Stimulated activated naive CD8-positive, alpha-beta T cell treated with anti-CD3 and anti-CD28 coated beads, Interleukin-15, amount 100 ng/mL, for 72 hours (primary cell): ENCODE data around the gene CALHM3.

Experiments
- ATAC-seq: fragments of 150-1000 bp; cut with Tn5 transposase; 2 replicates; pipeline ENCODE4 v1.10.0; 2021; ENCODE audit warnings: mild to moderate bottlenecking, moderate library complexity
- DNase-seq, 2 donors: peaks; one replicate each; pipeline ENCODE4 v3.0.0; 2021 to 2022
- H3K27ac Mint-ChIP-seq, 2 donors: one replicate each; pipeline ENCODE4 v1.8.0; 2022; ENCODE audit warnings: mild to moderate bottlenecking in 2 of 2, mixed read lengths in 2 of 2, moderate library complexity in 2 of 2
- H3K27me3 Mint-ChIP-seq: one replicate; pipeline ENCODE4 v1.8.0; 2022; ENCODE audit warnings: mixed read lengths
- H3K4me1 Mint-ChIP-seq: one replicate; pipeline ENCODE4 v1.8.0; 2022; ENCODE audit warnings: mild to moderate bottlenecking, mixed read lengths
- H3K4me3 Mint-ChIP-seq, 2 donors: one replicate each; pipeline ENCODE4 v1.8.0; 2022; ENCODE audit warnings: mild to moderate bottlenecking in 2 of 2, mixed read lengths in 2 of 2, moderate library complexity in 1 of 2
- H3K9me3 Mint-ChIP-seq, 2 donors: one replicate each; pipeline ENCODE4 v1.8.0; 2022; ENCODE audit warnings: mixed read lengths in 2 of 2

CALHM3 gene

DNA sequence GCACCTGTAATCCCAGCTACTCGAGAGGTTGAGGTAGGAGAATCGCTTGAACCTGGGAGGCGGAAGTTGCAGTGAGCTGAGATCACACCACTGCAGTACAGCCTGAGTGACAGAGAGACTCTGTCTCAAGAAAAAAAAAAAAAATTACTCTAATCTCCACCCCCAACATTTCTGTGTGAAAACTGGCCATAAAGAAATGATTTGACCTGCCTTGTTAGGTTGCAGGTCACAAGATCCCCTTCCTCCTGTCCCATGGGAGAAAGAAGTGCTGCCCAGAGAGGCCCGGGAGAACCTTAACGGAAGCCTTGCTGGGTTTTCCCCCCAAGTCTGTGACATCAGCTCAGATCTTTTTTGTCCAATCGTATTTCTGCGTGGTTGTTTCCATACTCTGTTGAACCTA is 11.6 kb downstream of the CALHM3 start:
- no peak for ATAC-seq
- H3K9me3 Mint-ChIP-seq = no peaks in the 10 kb centered on the region
- H3K4me3 Mint-ChIP-seq = no peak overlapping the region
- peaks cover 37% of the 10 kb centered on the region for H3K4me1 Mint-ChIP-seq
- no peaks in the 10 kb centered on the region for H3K27me3 Mint-ChIP-seq
- DNase-seq = no peak
- peak overlapping the region in 1 of 2 donors; percentile 88 for H3K27ac Mint-ChIP-seq

DNA sequence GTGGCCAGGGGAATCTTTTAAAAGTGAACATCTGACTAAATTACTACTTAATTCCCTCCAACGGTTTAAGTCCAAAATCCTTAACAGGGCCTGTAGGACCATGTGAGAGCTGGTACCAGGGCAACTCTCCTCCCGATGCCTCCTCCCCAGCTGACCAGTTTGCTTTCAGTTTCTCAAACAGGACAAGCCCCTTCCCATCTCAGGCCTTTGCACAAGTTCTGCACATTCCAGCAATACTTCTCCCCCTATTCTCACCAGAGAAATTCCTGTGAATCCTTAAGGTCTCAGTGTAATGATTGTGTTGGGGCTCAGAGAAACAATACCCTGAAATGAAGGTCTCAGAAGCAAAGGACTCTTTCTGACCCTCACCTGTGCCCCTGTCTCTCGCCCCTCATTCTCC is 12.3 kb downstream of the CALHM3 start:
- peaks cover 30% of the 10 kb centered on the region for H3K4me1 Mint-ChIP-seq
- no peaks in the 10 kb centered on the region for H3K27me3 Mint-ChIP-seq
- peak overlapping the region; percentile 27 to 79 for H3K27ac Mint-ChIP-seq
- DNase-seq = no peak
- no peak for ATAC-seq
- no peak overlapping the region for H3K4me3 Mint-ChIP-seq
- no peaks in the 10 kb centered on the region for H3K9me3 Mint-ChIP-seq

DNA sequence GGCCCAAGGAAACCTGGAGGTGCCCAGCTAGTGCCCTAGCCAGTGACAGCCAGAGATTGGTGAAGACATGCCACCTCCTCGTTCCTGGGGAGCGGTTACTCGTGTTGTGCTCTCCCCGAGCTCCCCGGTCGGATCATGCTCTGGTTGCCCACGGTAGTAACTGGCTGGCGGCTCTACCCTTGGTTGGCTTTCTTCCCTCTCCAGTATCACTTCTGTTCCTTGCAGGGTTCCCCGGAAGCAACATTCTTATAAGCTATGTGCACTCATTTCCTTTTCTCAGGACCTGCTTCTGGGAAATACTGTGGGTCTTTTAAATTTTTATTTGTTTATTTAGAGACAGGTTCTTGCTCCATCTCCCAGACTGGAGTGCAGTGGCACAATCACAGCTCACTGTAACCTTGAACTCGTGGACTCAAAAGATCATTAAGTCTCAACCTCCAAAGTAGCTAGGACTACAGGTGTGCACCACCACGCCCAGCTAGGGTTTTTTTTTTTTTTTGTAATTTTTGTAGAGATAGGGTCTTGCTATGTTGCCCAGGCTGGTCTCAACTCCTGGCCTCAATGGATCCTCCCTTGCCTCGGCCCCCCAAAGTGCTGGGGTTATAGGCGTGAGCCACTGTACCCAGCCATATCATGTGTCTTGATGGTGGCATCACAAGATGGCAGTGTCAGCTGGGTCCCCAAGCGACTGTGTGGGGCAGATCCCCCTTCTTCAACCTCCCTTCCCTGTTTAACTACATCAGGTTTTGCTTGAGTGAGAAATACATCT is 13.4 kb downstream of the CALHM3 start:
- no peak for ATAC-seq
- peaks cover 20% of the 10 kb centered on the region for H3K4me1 Mint-ChIP-seq
- no peak overlapping the region for H3K27ac Mint-ChIP-seq
- DNase-seq = no peak
- no peak overlapping the region for H3K4me3 Mint-ChIP-seq
- no peaks in the 10 kb centered on the region for H3K9me3 Mint-ChIP-seq
- H3K27me3 Mint-ChIP-seq = no peaks in the 10 kb centered on the region

DNA sequence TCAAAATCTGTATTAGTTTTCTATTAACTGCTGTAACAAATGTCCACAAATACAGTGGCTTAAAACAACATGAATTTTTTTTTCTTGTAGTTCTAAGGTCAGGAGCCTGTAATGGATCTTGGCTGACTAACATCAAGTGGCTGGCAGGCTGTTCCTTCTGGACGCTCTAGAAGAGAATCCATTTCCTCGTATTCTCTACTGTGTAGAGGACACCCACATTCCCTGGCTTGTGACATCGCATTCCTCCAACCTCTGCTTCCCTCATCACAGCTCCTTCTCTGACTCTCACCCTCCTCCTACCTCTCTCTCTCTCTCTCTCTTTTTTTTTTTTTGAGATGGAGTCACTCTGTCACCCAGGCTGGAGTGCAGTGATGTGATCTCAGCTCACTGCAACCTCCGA is 15.5 kb downstream of the CALHM3 start:
- H3K4me3 Mint-ChIP-seq = no peak overlapping the region
- no peak for ATAC-seq
- DNase-seq = no peak
- H3K27me3 Mint-ChIP-seq = no peaks in the 10 kb centered on the region
- no peaks in the 10 kb centered on the region for H3K9me3 Mint-ChIP-seq
- H3K4me1 Mint-ChIP-seq = peaks cover 30% of the 10 kb centered on the region
- no peak overlapping the region for H3K27ac Mint-ChIP-seq

DNA sequence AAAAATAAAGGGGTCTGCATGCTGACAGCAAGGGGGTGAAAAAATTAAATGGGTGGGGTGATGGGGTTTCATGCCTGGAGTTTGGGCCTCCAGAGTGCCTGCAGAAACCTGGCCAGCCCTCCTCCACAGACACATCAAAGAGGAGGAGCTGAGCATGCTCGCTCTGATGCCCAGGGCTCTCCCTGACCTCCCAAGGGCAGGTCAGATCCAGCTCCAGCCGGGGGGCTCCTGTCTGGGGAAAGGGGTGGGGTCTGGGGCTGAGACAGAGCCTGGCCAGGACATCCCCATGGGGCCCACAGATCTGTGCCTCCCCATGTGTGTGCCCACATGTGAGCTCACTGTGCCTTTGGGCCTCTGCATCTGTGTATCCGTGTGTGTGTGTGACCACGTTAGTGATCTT is 19.4 kb downstream of the CALHM3 start:
- DNase-seq = no peak
- Mint-ChIP-seq H3K27me3 (no peaks in the 10 kb centered on the region), H3K4me1 (peaks cover 20% of the 10 kb centered on the region), H3K27ac (no peak overlapping the region), H3K4me3 (no peak overlapping the region), H3K9me3 (no peaks in the 10 kb centered on the region)
- ATAC-seq = no peak

DNA sequence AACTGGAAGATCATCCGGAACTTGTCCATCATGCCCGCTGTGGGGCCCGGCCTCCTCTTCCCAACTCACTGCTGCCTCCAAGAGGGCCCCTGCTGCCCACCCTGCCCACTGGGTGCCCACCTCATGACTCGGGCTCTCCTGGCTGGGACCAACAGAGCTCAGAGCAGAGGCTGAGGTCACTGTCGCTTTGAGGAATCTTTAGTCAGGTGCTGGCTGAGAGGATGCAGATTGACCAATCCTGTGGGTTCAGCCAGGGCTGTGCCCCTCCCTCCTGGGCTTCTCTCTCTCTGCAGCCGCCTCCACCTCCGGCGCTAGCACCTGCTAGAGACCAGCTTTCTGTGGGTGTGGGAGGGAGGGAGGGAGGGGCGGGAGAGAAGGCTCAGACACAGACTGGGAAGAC is 20.3 kb downstream of the CALHM3 start, which contains the start of gene CALHM1:
CALHM1 (minus strand) TSS at position 181 of the 400 bp plus-strand sequence; CDS start at position 32, 149 bp downstream.
- peaks cover 22% of the 10 kb centered on the region for H3K4me1 Mint-ChIP-seq
- no peak for DNase-seq
- ATAC-seq = peak; percentile 33
- H3K27me3 Mint-ChIP-seq = no peaks in the 10 kb centered on the region
- H3K4me3 Mint-ChIP-seq = no peak within 1 kb of the TSS
- H3K9me3 Mint-ChIP-seq = no peaks in the 10 kb centered on the region
- H3K27ac Mint-ChIP-seq = peak within 1 kb of the TSS in 1 of 2 donors; percentile 57

DNA sequence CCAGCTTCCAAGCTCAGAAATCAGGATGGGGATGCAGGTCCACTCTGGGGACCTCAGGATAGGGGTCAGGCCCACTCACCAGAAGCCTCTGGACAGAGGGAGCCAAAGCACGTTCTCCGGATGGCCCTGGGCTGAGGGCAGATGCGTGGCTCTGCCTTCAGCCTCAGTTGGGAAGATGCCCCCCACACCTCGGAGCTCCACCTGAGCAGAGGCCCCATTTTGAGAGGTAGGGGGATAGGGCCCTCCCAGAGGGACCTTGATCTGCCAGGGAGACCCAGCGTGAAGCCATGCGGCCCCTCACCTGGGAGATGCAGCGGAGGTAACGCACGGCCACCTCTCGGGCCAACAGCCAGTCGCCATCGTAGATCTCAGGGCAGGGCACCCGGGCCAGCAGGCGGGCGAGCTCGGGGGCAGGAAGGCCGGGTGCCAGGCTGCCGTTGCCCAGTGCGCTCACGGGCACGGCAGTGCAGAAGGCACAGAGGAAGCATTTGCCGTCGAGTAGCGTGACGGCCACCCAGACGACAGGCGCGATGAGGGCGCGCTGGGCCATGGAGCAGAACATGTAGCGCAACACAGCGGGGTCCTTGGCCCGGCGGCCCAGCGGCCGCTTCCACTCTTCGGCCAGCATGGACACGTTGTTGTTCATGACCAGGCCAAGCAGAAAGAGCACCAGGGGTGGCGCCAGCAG is 21.0 kb downstream of the CALHM3 start:
- ATAC-seq = no peak
- no peak overlapping the region for H3K27ac Mint-ChIP-seq
- DNase-seq = no peak
- no peaks in the 10 kb centered on the region for H3K27me3 Mint-ChIP-seq
- H3K9me3 Mint-ChIP-seq = no peaks in the 10 kb centered on the region
- H3K4me3 Mint-ChIP-seq = no peak overlapping the region
- peaks cover 26% of the 10 kb centered on the region for H3K4me1 Mint-ChIP-seq

DNA sequence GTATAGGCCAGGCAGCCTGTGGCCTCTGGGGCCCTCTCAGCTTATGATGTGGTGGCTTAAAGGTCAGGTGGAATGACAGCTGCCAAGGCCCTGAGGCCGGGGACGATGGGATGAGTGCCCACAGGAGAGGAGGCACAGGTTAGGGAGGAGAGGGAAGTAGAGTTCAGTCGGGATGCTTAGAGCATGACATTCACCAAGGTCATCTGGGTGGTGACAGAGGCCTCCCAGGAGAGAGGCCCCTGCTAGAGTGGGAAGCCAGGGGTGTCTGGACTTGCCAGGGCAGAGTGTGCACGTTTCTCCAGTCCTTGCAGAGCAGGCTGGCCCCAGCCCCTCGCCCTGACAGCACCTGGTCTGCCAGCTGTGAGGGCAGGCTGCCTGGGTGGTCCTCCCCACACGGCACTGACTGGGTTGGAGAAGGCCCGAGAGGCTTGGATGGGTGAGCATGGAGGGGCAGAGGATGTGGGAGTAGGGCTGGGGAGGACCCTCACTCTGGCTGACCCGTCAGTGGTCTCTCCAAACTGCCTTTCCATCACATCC is 21.8 kb downstream of the CALHM3 start:
- Mint-ChIP-seq H3K27ac (peak overlapping the region in 1 of 2 donors; percentile 74), H3K4me1 (peaks cover 33% of the 10 kb centered on the region)

DNA sequence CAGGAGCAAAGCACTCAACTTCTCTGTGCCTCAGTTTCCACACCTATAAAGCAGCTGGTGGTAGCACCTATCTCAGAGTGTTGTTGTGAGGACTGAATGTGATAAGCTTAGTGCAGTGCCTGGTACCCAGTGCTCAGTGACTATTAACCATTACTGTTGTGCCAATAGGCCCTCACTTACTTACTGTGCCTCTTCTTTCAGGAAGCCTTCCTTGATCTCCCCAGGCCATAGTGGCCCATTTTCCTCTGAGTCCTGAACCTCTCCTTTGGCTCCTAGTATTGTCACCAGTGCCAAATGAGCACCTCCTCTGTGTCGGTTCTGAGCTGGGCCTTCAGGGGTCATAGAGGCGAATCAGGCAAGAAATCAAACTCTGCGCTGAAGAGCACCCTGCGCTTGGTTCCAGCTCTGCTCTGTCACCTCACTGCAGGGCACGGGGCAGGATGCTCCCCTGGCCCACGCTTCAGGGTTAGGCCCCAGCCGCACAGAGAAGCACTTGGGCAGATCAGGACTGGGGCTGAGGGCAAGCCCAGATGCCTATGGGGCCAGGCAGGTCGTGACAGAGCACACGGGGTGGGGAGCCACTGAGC is 22.9 kb downstream of the CALHM3 start:
- Mint-ChIP-seq H3K27me3 (no peaks in the 10 kb centered on the region), H3K4me1 (peaks cover 42% of the 10 kb centered on the region), H3K4me3 (no peak overlapping the region), H3K9me3 (no peaks in the 10 kb centered on the region), H3K27ac (no peak overlapping the region)
- ATAC-seq (no peak), DNase-seq (no peak)

More for the DNA sequence above, 21.8 kb downstream of the CALHM3 start:
- no peaks in the 10 kb centered on the region for H3K9me3 Mint-ChIP-seq
- no peak for DNase-seq
- no peak for ATAC-seq
- H3K27me3 Mint-ChIP-seq = no peaks in the 10 kb centered on the region
- no peak overlapping the region for H3K4me3 Mint-ChIP-seq

DNA sequence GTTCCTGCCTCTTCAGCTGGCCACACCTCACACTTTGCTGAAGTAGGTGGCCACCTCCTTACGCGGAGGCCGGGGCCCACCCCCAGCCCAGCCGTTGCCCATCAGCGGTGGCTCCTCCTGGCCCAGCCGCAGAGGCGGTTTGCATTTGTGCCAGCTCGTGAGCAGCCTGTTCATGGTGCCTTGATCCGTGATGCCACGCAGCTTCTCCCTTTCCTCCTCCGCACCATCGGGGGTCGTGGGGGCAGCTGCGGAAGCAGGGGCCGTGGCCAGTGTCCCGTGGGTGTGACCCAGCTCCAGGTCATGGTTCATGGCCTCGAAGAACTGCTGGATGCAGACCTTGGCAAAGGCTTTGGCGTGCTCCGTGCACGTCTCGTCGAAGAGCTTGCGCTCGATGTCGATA is 23.8 kb downstream of the CALHM3 start:
- no peak for ATAC-seq
- Mint-ChIP-seq H3K9me3 (no peaks in the 10 kb centered on the region), H3K4me1 (peaks cover 50% of the 10 kb centered on the region), H3K27me3 (no peaks in the 10 kb centered on the region), H3K4me3 (no peak overlapping the region), H3K27ac (peak overlapping the region in 1 of 2 donors; percentile 90)
- no peak for DNase-seq

DNA sequence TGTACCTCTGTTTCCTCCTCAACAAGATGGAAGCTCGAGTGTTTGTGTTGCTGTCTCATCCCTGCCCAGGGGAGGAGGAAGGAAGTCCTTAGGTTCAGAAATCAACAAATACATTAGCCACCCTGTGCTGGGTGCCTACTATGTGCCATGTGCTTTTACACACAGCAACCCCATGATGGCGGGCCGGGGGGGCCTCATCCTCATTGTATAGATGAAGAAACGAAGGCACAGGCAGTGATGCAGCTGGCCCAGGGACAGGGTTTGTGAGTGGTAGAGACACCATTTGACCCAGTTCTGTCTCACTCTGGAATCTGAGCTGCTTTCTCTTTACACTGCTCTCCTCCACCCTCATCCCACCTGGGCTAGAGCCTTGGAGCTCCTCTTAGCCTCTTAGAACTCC is 25.0 kb downstream of the CALHM3 start:
- no peak for ATAC-seq
- DNase-seq = no peak
- Mint-ChIP-seq H3K27ac (no peak overlapping the region), H3K4me1 (peaks cover 50% of the 10 kb centered on the region), H3K9me3 (no peaks in the 10 kb centered on the region), H3K27me3 (no peaks in the 10 kb centered on the region), H3K4me3 (no peak overlapping the region)

DNA sequence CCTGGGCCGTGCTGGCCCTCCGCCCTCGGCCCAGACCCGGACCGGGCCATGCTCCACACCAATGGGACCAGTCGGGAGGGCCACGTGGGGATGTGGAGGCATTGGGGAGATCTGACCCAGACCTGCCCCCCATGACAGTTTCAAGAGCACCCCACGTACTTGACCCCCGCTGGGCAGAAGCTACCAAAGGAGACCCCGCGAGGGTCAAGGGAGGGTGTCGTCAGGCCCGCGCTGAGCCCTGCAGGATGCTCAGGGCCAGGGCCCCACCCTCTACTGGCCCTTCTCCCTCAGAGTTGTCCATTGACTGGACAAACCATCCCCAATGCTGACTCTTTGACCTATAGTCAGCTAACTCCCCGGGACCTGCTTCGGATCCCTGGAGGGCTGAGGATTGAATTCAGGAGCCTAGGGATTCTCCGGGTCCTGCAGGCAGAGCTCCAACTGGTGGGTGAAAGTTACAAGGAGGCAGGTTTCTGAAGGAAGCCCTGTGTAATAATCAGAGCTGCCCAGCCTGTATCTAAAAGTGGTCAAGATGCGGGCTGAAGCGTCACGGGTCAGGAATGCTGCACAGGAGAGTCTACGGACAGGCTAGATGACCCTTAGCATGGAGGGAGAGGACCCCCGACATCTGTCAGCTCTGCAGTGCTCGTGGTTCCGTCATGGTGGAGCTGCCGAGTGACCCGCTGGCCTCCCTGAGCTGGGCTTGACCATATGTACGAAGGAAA is 26.4 kb downstream of the CALHM3 start:
- ATAC-seq = no peak
- no peaks in the 10 kb centered on the region for H3K27me3 Mint-ChIP-seq
- H3K4me1 Mint-ChIP-seq = peaks cover 53% of the 10 kb centered on the region
- no peak for DNase-seq
- H3K4me3 Mint-ChIP-seq = peak overlapping the region; percentile 93 to 95
- peak overlapping the region; percentile 22 to 87 for H3K27ac Mint-ChIP-seq
- no peaks in the 10 kb centered on the region for H3K9me3 Mint-ChIP-seq

DNA sequence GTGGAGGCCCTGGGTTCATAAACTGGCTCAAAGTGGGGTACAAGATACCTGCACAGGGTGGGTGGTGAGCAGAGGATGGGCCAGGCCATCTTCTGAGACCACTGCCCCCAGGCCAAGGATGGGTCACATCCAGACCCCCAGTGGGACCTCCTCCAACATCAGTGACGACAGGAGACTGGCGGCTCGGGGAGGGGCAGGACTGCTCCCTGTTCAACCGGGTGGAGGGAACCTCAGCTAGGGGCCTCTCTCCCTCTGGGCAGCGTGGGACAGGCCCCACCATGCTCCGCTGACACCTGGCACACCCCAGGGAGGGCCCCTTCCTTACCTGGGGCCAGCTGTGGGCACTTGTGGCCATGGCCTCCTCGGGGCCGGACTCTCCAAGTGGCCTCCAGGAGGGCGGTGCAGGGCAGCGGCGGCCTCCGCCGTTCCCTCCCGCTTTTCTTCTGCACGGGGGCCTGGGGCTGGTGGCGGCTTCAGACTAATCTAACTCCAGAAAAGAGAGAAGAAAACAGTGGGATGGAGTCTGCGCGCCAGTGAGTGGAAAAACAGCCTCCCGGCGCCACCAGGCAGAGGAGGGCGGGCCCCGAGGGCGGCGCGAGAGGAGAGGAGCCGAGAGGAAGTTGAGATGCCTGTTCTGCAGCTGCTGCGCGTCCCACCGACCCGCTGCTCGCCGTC is 27.1 kb downstream of the CALHM3 start, which contains the start of gene CALHM2:
CALHM2 (minus strand) TSS at position 540 of the 675 bp plus-strand sequence. CDS start 2,429 bp downstream, outside the sequence.
- peak within 1 kb of the TSS; percentile 93 to 95 for H3K4me3 Mint-ChIP-seq
- H3K4me1 Mint-ChIP-seq = peaks cover 50% of the 10 kb centered on the region

DNA sequence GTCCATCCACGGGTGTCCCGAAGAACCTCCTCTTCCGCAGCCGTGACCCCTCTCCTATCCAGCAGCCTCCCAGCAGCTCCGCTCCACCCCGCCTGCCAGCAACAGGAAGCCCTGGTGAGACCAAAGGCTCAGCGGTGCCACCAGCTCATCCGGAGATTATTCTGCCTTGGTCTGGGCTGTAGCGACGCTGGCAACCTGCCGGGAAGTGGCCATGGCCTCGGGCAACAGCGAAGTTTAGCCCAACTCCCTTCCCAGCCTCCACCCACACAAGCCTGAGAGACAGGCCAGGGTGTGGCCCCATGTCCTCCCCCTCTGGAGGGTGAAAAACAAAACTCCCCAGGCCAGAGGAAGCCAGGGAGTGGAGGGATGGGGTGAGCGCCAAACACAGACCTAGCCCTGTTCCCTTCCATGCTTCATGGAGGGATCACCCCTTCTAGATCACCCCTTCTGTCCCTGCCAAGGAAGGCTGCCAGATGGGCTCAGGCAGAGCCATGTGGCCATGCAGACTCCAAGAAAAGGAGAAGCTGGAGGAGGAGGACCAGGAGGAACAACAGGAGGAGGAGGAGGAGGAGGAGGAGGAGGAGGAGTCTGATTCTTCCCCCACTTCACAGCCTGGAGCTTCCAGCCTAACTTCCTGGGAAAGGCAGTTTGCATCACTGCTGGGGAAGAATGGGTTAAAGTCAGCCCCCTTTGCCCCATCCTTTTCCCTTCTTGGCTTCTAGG is 27.8 kb downstream of the CALHM3 start:
- Mint-ChIP-seq H3K27ac (peak overlapping the region; percentile 20 to 87), H3K4me3 (peak overlapping the region; percentile 93 to 95), H3K9me3 (no peaks in the 10 kb centered on the region), H3K27me3 (no peaks in the 10 kb centered on the region), H3K4me1 (peaks cover 48% of the 10 kb centered on the region)
- ATAC-seq = peak; percentile 71
- peak; percentile 33 to 41 for DNase-seq

More for the DNA sequence above, 27.1 kb downstream of the CALHM3 start, which contains the start of gene CALHM2:
- Mint-ChIP-seq H3K27ac (peak within 1 kb of the TSS; percentile 22 to 87), H3K9me3 (no peaks in the 10 kb centered on the region), H3K27me3 (no peaks in the 10 kb centered on the region)
- ATAC-seq = peak; percentile 79
- DNase-seq = peak; percentile 58 to 64
